Heart left ventricle (tissue), 13 donors: Measurements from ENCODE around the gene CTNNA3.
"Not testable (repeated sequence)": the region's sequence is repeated elsewhere in the genome, so short reads cannot be mapped to it uniquely, and the experiment has no call there.

Experiments used
- CTCF ChIP-seq, 12 donors: fragments of 200-600 bp; sonication (generic) in 4 of 12; IDR thresholded peaks; one replicate each; pipeline versions ENCODE4 v1.5.0 to v1.8.0; 2018 to 2022; ENCODE audit warnings: antibody characterized with exemption in 12 of 12, mild to moderate bottlenecking in 5 of 12
- POLR2A ChIP-seq, 2 donors: fragments of 450-650 bp; IDR thresholded peaks; one replicate each; pipeline ENCODE4 v1.6.1; 2017; ENCODE audit warnings: antibody characterized with exemption in 2 of 2, mild to moderate bottlenecking in 2 of 2, moderate library complexity in 2 of 2
- donor health status: ischemic (EF 13 %, LVEDD 7.1; RV severe dilation, severe dysfunction).
- donor health status: DM: no; HTN: yes; CAD: no.
- donor health status: DM: no; HTN: no; CAD: no.
- donor health status: ischemic (EF 25% LVEDD 6.9; RV normal size, moderate dysfunction).
- donor health status: ischemic (EF 25% LVEDD 5.7; RV mildly dilated, moderate dysfunction).
- donor health status: ischemic (EF 35%, LVEDD 5.7; RV mildly dilated, moderate dysfunction).
- donor health status: nonischemic (EF 11% LVEDD 7.7; RV severe dilation, severe dysfunction).
- donor health status: DM: yes; HTN: yes; CAD: no.
- donor health status: PGD.
- donor health status: ischemic (EF 29% LVEDD 5.4; RV normal size, mild dysfunction).
- donor health status: nonischemic (EF 23%, LVEDD 6.1; RV moderate dilation, normal function).

GRCh38 chr10:67690540-67690939 lies 5.5 kb downstream of the CTNNA3 start:
- TF ChIP-seq CTCF, POLR2A (IDR thresholded peaks at IDR 0.05): not testable (repeated sequence)
